Astrocyte (in vitro differentiated cells and primary cell): ENCODE results near the gene KRTAP5-6. TPM values are rescaled to one million over a fixed set of nuclear protein-coding genes. Genes with fewer than 3 reads are reported as not detected.

Experiments used
- DNase-seq: peaks from one replicate; pipeline ENCODE4 v3.0.0-alpha.2; 2010; ENCODE audit warnings: low read depth
- FAIRE-seq: peaks from 2 replicates; lab custom pipeline; 2011; peaks lifted over from hg19 to GRCh38; lab: Jason Lieb, UNC
- H2AFZ ChIP-seq: 2 replicates; pipeline ENCODE4 v1.6.0; 2012; ENCODE audit warnings: low read depth, low read length, inconsistent platforms
- H3K27ac ChIP-seq: 2 replicates; pipeline ENCODE4 v1.5.1; 2011; ENCODE audit warnings: low read depth, low read length, inconsistent platforms
- H3K27me3 ChIP-seq: 2 replicates; pipeline ENCODE4 v1.6.0; 2011; ENCODE audit warnings: low read length, inconsistent platforms; ENCODE audit not compliant: insufficient read depth
- H3K36me3 ChIP-seq: 2 replicates; pipeline ENCODE4 v1.5.1; 2011; ENCODE audit warnings: low read length, inconsistent platforms; ENCODE audit not compliant: insufficient read depth
- H3K4me1 ChIP-seq: 2 replicates; pipeline ENCODE4 v1.5.1; 2011; ENCODE audit warnings: low read length, inconsistent platforms; ENCODE audit not compliant: insufficient read depth
- H3K4me2 ChIP-seq: 2 replicates; pipeline ENCODE4 v1.6.0; 2012; ENCODE audit warnings: low read length, inconsistent platforms
- H3K4me3 ChIP-seq: 2 replicates; pipeline ENCODE4 v1.5.1; 2011; ENCODE audit warnings: low read depth, mild to moderate bottlenecking, low read length, inconsistent platforms; ENCODE audit not compliant: insufficient read depth
- H3K79me2 ChIP-seq: 2 replicates; pipeline ENCODE4 v1.6.0; 2012; ENCODE audit warnings: mild to moderate bottlenecking, low read length, inconsistent platforms; ENCODE audit not compliant: insufficient read depth
- H3K9ac ChIP-seq: 2 replicates; pipeline ENCODE4 v1.6.0; 2012; ENCODE audit warnings: mild to moderate bottlenecking, low read length, inconsistent platforms
- H3K9me3 ChIP-seq: 2 replicates; pipeline ENCODE4 v1.5.1; 2012; ENCODE audit warnings: low read depth, mild to moderate bottlenecking, low read length, inconsistent platforms; ENCODE audit not compliant: insufficient read depth
- H4K20me1 ChIP-seq: 2 replicates; pipeline ENCODE4 v1.6.0; 2012; ENCODE audit warnings: low read length, inconsistent platforms; ENCODE audit not compliant: insufficient read depth
- H3K27ac Mint-ChIP-seq: one replicate; pipeline ENCODE4 v1.8.0; 2021; ENCODE audit warnings: mild to moderate bottlenecking, mixed read lengths; ENCODE audit not compliant: unreplicated experiment
- H3K27me3 Mint-ChIP-seq: one replicate; pipeline ENCODE4 v1.8.0; 2021; ENCODE audit warnings: low read depth, mixed read lengths; ENCODE audit not compliant: unreplicated experiment
- H3K36me3 Mint-ChIP-seq: one replicate; pipeline ENCODE4 v1.8.0; 2021; ENCODE audit warnings: low read depth, mixed read lengths; ENCODE audit not compliant: unreplicated experiment
- H3K4me1 Mint-ChIP-seq: one replicate; pipeline ENCODE4 v1.8.0; 2021; ENCODE audit warnings: low read depth, mixed read lengths; ENCODE audit not compliant: unreplicated experiment
- H3K4me3 Mint-ChIP-seq: one replicate; pipeline ENCODE4 v1.8.0; 2021; ENCODE audit warnings: mild to moderate bottlenecking, moderate library complexity, mixed read lengths; ENCODE audit not compliant: unreplicated experiment
- H3K9me3 Mint-ChIP-seq: one replicate; pipeline ENCODE4 v1.8.0; 2021; ENCODE audit warnings: mild to moderate bottlenecking, mixed read lengths; ENCODE audit not compliant: unreplicated experiment
- CTCF ChIP-seq: IDR thresholded peaks from 2 replicates; pipeline ENCODE4 v1.5.1; 2011; ENCODE audit warnings: low read depth, mild to moderate bottlenecking, inconsistent platforms, low read length, moderate library complexity; ENCODE audit not compliant: insufficient read depth
- EZH2 ChIP-seq: IDR thresholded peaks from 2 replicates; pipeline ENCODE4 v1.6.1; 2012; ENCODE audit warnings: mild to moderate bottlenecking, low read length, inconsistent platforms; ENCODE audit not compliant: insufficient read depth
- total RNA-seq: library from RNA; stranded (reverse); gene quantifications from 2 replicates; pipeline ENCODE4 v1.2.1, GENCODE V29; 2021

KRTAP5-6 gene
- total RNA-seq, 1 donor from 2014 or later, result not detected

GRCh38 chr11:1652442-1652770, 44.6 kb upstream of the KRTAP5-6 start:
- TF ChIP-seq EZH2 (no peak), CTCF (no peak)
- H3K36me3 Mint-ChIP-seq, result no peaks in the 10 kb centered on the region
- Histone ChIP-seq H3K79me2 (no peaks in the 10 kb centered on the region), H3K27ac (no peak overlapping the region), H4K20me1 (no peaks in the 10 kb centered on the region), H3K4me3 (no peak overlapping the region), H3K36me3 (no peaks in the 10 kb centered on the region), H3K4me1 (no peaks in the 10 kb centered on the region), H3K9me3 (no peaks in the 10 kb centered on the region), H2AFZ (no peak overlapping the region), H3K9ac (no peak overlapping the region), H3K4me2 (no peak overlapping the region), H3K27me3 (peaks cover 10% of the 10 kb centered on the region)
- no peaks in the 10 kb centered on the region for H3K9me3 Mint-ChIP-seq
- H3K27me3 Mint-ChIP-seq, result peaks cover 61% of the 10 kb centered on the region
- H3K4me1 Mint-ChIP-seq, result no peaks in the 10 kb centered on the region
- no peak overlapping the region for H3K27ac Mint-ChIP-seq
- H3K4me3 Mint-ChIP-seq, result no peak overlapping the region
- DNase-seq (no peak), FAIRE-seq (no peak)

GRCh38 chr11:1652771-1653540, 44.0 kb upstream of the KRTAP5-6 start:
- Histone ChIP-seq H3K4me3 (no peak overlapping the region), H3K27ac (no peak overlapping the region), H3K9ac (no peak overlapping the region), H2AFZ (no peak overlapping the region), H3K79me2 (no peaks in the 10 kb centered on the region), H3K9me3 (no peaks in the 10 kb centered on the region), H4K20me1 (no peaks in the 10 kb centered on the region), H3K4me2 (no peak overlapping the region), H3K4me1 (no peaks in the 10 kb centered on the region), H3K27me3 (peaks cover 10% of the 10 kb centered on the region), H3K36me3 (no peaks in the 10 kb centered on the region)
- TF ChIP-seq EZH2 (no peak), CTCF (peak; percentile 78)
- Mint-ChIP-seq H3K9me3 (no peaks in the 10 kb centered on the region), H3K27me3 (peaks cover 63% of the 10 kb centered on the region), H3K4me3 (no peak overlapping the region), H3K27ac (no peak overlapping the region), H3K4me1 (no peaks in the 10 kb centered on the region), H3K36me3 (no peaks in the 10 kb centered on the region)
- FAIRE-seq, result no peak
- DNase-seq, result peak; percentile 6
